ENCODE results near the gene BICC1.

The BICC1 gene

GRCh38 chr10:58512491-58513187, at the start of gene BICC1:
BICC1 (plus strand) TSS chr10:58512872; CDS start chr10:58513144, 272 bp downstream.
- no peak for DNase-seq (ENCODE audit: low read depth, low spot score)

- no peak for DNase-seq (ENCODE audit: low read depth, low spot score)
These were observed 47.7 kb upstream of the BICC1 start for GRCh38 chr10:58464956-58465355.

GRCh38 chr10:58465629-58466028, 47.0 kb upstream of the BICC1 start:
- no peak for DNase-seq (ENCODE audit: low read depth, low spot score)

- DNase-seq (ENCODE audit: low read depth, low spot score) = no peak
These were observed 44.6 kb upstream of the BICC1 start for GRCh38 chr10:58467931-58468635.

GRCh38 chr10:58473976-58474375, 38.7 kb upstream of the BICC1 start:
- DNase-seq (ENCODE audit: low read depth, low spot score) = no peak

DNA sequence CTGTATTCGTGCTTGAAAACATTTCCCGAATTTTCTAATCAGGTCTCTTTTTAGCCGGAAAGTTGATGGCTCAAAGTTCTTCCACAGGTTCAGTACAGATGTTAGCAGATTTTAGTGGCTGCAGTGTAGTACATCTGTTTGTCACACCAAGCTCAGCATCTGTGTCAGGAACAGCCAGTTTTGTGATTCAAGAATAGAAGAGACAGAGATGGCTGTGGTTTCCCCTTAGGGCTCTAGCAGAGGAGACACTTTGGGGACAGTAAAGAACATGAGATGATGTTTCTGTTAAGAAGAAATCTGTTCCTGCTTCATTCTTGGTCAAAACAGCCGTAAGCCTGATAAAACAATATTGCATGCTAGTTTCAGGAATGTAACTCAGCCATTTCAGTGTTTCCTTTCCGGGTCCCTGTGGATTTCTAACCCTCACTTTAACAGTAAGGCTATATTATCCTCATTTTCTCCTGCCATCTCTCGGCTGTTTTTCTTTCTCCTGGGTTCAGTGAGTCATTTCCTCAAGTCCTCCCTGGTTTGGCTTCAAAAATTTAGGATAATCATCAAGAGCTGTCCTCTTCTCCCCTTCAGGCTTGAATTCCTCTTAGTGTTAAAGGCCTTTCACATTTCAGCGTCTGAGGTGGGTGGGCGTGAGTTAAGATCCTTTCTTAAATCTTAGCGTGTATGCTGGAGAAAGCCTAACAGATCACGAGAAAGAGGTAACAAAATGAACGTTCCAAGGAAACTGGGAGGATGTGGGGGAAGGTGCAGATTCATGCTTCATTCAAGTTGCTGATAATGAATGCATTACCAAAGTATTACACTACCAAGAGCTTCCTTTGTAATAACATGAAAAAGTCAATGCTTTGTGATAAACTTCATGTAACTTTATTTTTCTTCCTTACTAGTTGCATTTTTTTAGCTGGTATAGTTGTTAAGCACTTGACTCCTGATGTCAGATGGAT, 37.1 kb upstream of the BICC1 start:
- DNase-seq (ENCODE audit: low read depth, low spot score) = no peak

DNA sequence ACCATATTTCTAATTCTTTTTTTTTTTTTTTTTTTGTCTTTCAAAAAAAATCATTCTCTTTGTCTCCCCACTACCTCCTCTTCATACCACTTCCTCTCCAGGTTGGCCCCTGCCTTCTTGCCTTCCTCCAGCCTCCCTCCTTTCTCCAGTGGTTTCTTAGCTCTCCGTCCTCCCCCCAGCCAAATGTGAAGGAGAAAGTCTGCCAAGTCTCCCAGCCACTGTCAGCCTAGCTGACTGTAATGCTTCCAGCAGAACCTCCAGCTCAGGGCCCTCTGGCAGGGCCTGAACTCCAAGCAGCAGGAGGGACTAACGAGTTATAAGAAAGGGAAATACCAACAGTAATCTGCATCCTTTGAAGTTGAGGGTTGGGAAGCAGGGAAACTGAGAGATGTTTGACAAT, 35.5 kb upstream of the BICC1 start:
- DNase-seq (ENCODE audit: low read depth, low spot score) = no peak

- DNase-seq (ENCODE audit: low read depth, low spot score) = no peak
These were observed 34.8 kb upstream of the BICC1 start for GRCh38 chr10:58477902-58478301.

GRCh38 chr10:58479045-58479444, 33.6 kb upstream of the BICC1 start:
- DNase-seq (ENCODE audit: low read depth, low spot score) = no peak

- DNase-seq (ENCODE audit: low read depth, low spot score) = no peak
These were observed 32.4 kb upstream of the BICC1 start for GRCh38 chr10:58480321-58480720.

- DNase-seq (ENCODE audit: low read depth, low spot score) = no peak
These were observed 31.0 kb upstream of the BICC1 start for GRCh38 chr10:58481569-58482109.

DNA sequence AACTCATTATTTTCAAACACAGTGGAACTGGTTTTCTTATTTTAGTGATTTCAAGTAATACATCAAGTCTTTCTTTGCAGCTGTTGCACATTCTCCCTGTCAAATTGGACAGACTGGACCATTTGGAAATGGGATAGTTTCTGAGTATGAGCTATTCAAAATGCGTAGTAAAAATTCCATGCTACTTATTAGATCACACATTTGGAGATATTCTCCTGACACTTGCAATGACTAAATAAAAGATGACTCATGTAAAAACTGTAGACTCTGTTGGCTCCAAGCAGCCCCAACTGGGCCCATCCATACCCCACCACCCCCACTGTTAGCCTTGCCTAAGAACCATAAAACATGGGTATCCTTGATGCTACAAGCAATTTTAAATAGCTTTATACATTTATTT, 25.9 kb upstream of the BICC1 start:
- no peak for DNase-seq (ENCODE audit: low read depth, low spot score)

- DNase-seq (ENCODE audit: low read depth, low spot score) = no peak
These were observed 23.8 kb upstream of the BICC1 start for GRCh38 chr10:58488921-58489320.

- no peak for DNase-seq (ENCODE audit: low read depth, low spot score)
These were observed 9.7 kb upstream of the BICC1 start for GRCh38 chr10:58502956-58503355.

DNA sequence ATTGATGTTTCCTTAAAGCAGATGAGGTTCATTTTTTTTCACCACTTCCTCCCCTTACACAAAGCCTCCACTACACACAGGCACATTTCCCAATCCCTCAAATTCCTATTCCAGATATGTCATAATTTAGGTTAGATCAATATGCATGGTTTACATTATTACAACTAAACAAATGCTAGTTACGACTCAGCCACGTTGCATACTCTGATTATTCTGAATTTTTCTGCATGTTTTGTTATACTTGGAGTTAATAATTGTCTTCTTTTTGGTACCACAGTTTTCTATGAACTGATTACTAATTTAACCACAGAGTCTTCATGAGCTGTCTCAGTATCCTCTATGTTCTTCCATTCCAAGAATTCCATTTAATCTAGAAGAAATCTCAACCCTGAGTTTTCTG, 4.4 kb upstream of the BICC1 start:
- no peak for DNase-seq (ENCODE audit: low read depth, low spot score)

GRCh38 chr10:58511765-58512490, 744 bp upstream of the BICC1 start:
- no peak for DNase-seq (ENCODE audit: low read depth, low spot score)

GRCh38 chr10:58513188-58514110, 777 bp downstream of the BICC1 start:
- DNase-seq (ENCODE audit: low read depth, low spot score) = no peak

GRCh38 chr10:58514111-58514770, 1.6 kb downstream of the BICC1 start:
- no peak for DNase-seq (ENCODE audit: low read depth, low spot score)

DNA sequence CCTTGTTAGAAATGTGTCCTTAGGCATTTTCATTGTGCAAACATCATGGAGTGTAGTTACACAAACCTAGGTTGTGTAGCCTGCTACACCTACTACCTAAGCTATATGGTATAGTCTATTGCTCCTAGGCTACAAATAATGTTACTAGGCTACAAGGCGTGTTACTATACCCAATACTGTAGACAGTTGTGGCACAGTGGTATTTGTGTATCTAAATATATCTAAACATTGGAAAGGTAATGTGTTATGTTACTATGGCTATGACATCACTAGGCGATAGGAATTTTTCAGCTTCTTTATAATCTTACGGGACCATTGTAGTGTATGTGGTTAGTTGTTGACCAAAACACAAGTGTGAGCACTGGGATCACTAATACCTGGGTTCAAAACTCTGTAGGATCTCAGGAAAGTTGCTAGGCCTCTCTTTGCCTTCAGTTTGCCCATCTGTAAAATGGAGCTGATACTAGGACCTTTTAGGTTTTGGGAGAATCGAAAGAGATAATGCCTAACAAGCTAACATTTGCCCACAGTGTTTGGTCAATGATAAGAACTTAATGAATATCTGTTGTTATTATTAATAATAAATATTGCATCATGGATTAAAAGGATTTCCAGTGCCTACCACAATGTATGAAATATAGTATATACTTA, 2.7 kb downstream of the BICC1 start:
- no peak for DNase-seq (ENCODE audit: low read depth, low spot score)
